RCC 7860 (cell line): ENCODE results near the gene CTNND2.
A peak's percentile ranks its signal among the peaks of the same experiment; 100 is the strongest.
"Not testable (repeated sequence)": the region's sequence is repeated elsewhere in the genome, so short reads cannot be mapped to it uniquely, and the experiment has no call there.

Experiments
- DNase-seq: peaks from one replicate; pipeline ENCODE4 v3.0.0-alpha.2; 2015; ENCODE audit warnings: low spot score
- FAIRE-seq: peaks from 2 replicates; lab custom pipeline; 2012; peaks lifted over from hg19 to GRCh38; lab: Jason Lieb, UNC

CTNND2 gene

GRCh38 chr5:11004523-11004922, 899.7 kb downstream of the CTNND2 start:
- DNase-seq, FAIRE-seq: not testable (repeated sequence)

- DNase-seq (no peak), FAIRE-seq (no peak)
These were observed 903.5 kb downstream of the CTNND2 start for GRCh38 chr5:11000515-11001353.

- DNase-seq (no peak), FAIRE-seq (no peak)
These were observed 904.5 kb downstream of the CTNND2 start for GRCh38 chr5:10999714-11000113.

- FAIRE-seq, result no peak
- no peak for DNase-seq
These were observed 908.4 kb downstream of the CTNND2 start for GRCh38 chr5:10995891-10996290.

- FAIRE-seq (no peak), DNase-seq (no peak)
These were observed 909.9 kb downstream of the CTNND2 start for GRCh38 chr5:10994091-10994986.

- DNase-seq (no peak), FAIRE-seq (no peak)
These were observed 913.6 kb downstream of the CTNND2 start for GRCh38 chr5:10990634-10991033.

- no peak for DNase-seq
- FAIRE-seq, result no peak
These were observed 914.5 kb downstream of the CTNND2 start for GRCh38 chr5:10989577-10990263.

- DNase-seq, result no peak
- FAIRE-seq, result no peak
These were observed 915.6 kb downstream of the CTNND2 start for GRCh38 chr5:10988622-10989021.

GRCh38 chr5:10987925-10988504, 916.2 kb downstream of the CTNND2 start:
- no peak for FAIRE-seq
- peak; percentile 47 for DNase-seq

GRCh38 chr5:10987276-10987924, 916.8 kb downstream of the CTNND2 start:
- no peak for FAIRE-seq
- DNase-seq, result no peak

- no peak for DNase-seq
- FAIRE-seq, result no peak
These were observed 918.5 kb downstream of the CTNND2 start for GRCh38 chr5:10985721-10986110.

- DNase-seq (no peak), FAIRE-seq (no peak)
These were observed 919.0 kb downstream of the CTNND2 start for GRCh38 chr5:10985091-10985720.

- DNase-seq (no peak), FAIRE-seq (no peak)
These were observed 920.1 kb downstream of the CTNND2 start for GRCh38 chr5:10984021-10984715.

GRCh38 chr5:10982626-10983025, 921.6 kb downstream of the CTNND2 start:
- FAIRE-seq, result no peak

GRCh38 chr5:10981932-10982331, 922.3 kb downstream of the CTNND2 start:
- DNase-seq, result no peak
- FAIRE-seq, result no peak

More at GRCh38 chr5:10982626-10983025, 921.6 kb downstream of the CTNND2 start:
- no peak for DNase-seq

GRCh38 chr5:10977011-10977410, 927.2 kb downstream of the CTNND2 start:
- DNase-seq, result no peak
- FAIRE-seq, result no peak

- FAIRE-seq (no peak), DNase-seq (peak; percentile 49)
These were observed 928.3 kb downstream of the CTNND2 start for GRCh38 chr5:10975945-10976344.

GRCh38 chr5:10974850-10975249, 929.4 kb downstream of the CTNND2 start:
- FAIRE-seq (no peak), DNase-seq (no peak)

- FAIRE-seq (no peak), DNase-seq (no peak)
These were observed 930.9 kb downstream of the CTNND2 start for GRCh38 chr5:10973316-10973715.
